GM18505 (cell line): ENCODE measurements around the gene SREBF2.
"Not testable (repeated sequence)": the region's sequence is repeated elsewhere in the genome, so short reads cannot be mapped to it uniquely, and the experiment has no call there.

Experiments
- ATAC-seq: cut with Tn5 transposase; IDR thresholded peaks from one replicate; pipeline ENCODE4 v1.9.1; 2021; ENCODE audit not compliant: unreplicated experiment
- POLR2A ChIP-seq: IDR thresholded peaks from 4 replicates; pipeline ENCODE4 v1.6.1; 2011; ENCODE audit warnings: borderline replicate concordance; ENCODE audit not compliant: insufficient read depth, insufficient read length; ENCODE audit errors: extremely low read depth

The SREBF2 gene

GRCh38 chr22:41943661-41944209, 110.8 kb downstream of the SREBF2 start:
- no peak for ATAC-seq
- no peak for TF ChIP-seq POLR2A

- TF ChIP-seq POLR2A, result peak; percentile 61
- ATAC-seq, result peak; percentile 67
These were observed 113.9 kb downstream of the SREBF2 start, which contains the start of gene CENPM for GRCh38 chr22:41946629-41947423. TSS of gene CENPM (minus strand) at chr22:41947152. CDS start at chr22:41947076, 76 bp downstream.

GRCh38 chr22:41947424-41948080, 114.6 kb downstream of the SREBF2 start:
- TF ChIP-seq POLR2A, result no peak
- ATAC-seq, result no peak

GRCh38 chr22:41948142-41948541, 115.2 kb downstream of the SREBF2 start:
- no peak for TF ChIP-seq POLR2A
- ATAC-seq, result no peak

- not testable (repeated sequence) for ATAC-seq
These were observed 116.0 kb downstream of the SREBF2 start for GRCh38 chr22:41948928-41949296.

GRCh38 chr22:41949297-41949965, 116.5 kb downstream of the SREBF2 start:
- no peak for ATAC-seq
- TF ChIP-seq POLR2A, result peak; percentile 37

GRCh38 chr22:41951898-41952474, 119.1 kb downstream of the SREBF2 start, which contains the start of gene SMIM45:
TSS of gene SMIM45 (plus strand) at chr22:41952150.
- no peak for TF ChIP-seq POLR2A
- no peak for ATAC-seq

- no peak for ATAC-seq
- no peak for TF ChIP-seq POLR2A
These were observed 119.8 kb downstream of the SREBF2 start for GRCh38 chr22:41952713-41953112.
